ENCODE data around the gene APC2. TPM values are rescaled to one million over a fixed set of nuclear protein-coding genes. Genes with fewer than 3 reads are reported as not detected.

The APC2 gene
- total RNA-seq, 2 donors from 2014 or later = 0.38 to 0.57 TPM

DNA sequence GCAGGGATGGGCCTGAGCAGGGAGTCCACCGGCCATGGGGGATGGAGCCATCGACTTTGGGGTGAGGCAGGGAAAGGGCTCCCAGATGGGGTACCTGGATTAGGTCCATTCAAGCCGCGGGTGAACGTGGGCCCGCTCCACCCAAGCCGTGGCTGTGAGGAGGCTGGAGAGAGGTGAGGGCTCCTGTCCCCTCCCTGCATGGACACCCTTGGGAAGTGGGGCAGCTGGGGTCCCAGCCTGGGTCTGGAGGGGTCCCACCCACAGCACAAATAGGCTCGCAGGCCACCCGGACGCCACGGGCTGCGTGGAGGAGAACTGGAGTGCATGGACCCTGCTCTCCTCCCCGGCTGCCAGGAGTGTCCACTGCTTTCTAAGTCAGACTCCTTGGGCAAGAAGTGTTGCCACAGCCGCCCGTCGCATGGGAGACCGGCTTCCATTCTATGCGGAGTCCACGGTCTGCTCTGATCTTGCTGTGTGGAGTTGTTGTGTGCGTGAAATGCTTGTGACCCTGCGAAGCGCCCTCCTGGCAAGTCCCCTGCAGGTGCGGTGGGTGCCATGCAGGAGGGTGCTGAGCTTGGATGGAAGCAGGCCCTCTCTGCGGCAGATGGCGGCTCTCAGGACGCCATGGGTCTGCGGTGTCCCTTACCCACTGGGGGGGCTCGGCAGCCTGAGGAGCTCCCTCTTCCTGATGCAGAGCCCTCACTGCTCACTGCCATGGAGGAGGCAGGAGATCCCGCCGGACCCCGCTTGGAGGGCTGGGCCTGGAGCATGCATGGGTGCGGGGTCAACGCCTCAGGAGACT lies 40.5 kb upstream of the APC2 start:
- peak overlapping the region; percentile 93 for H3K4me3 ChIP-seq (ENCODE audit: low read length)
- peak overlapping the region; percentile 83 for H3K9ac ChIP-seq (ENCODE audit: extremely low read depth, low read length, poor library complexity, severe bottlenecking)
- Mint-ChIP-seq H3K4me1 (peaks cover 23% of the 10 kb centered on the region), H3K27ac (peak overlapping the region; percentile 88), H3K4me3 (peak overlapping the region; percentile 89), H3K36me3 (ENCODE audit: low read depth) (peaks cover 22% of the 10 kb centered on the region), H3K9me3 (no peaks in the 10 kb centered on the region), H3K27me3 (ENCODE audit: insufficient read depth) (no peaks in the 10 kb centered on the region)
- no peaks in the 10 kb centered on the region for H3K27me3 ChIP-seq (ENCODE audit: control insufficient read depth, insufficient read depth, low read length, poor library complexity, severe bottlenecking)
- DNase-seq = no peak
- H3K4me1 ChIP-seq (ENCODE audit: control insufficient read depth, insufficient read depth, low read length) = peaks cover 7% of the 10 kb centered on the region
- H3K27ac ChIP-seq (ENCODE audit: low read depth, low read length) = no peak overlapping the region
- TF ChIP-seq, protein P1, sequence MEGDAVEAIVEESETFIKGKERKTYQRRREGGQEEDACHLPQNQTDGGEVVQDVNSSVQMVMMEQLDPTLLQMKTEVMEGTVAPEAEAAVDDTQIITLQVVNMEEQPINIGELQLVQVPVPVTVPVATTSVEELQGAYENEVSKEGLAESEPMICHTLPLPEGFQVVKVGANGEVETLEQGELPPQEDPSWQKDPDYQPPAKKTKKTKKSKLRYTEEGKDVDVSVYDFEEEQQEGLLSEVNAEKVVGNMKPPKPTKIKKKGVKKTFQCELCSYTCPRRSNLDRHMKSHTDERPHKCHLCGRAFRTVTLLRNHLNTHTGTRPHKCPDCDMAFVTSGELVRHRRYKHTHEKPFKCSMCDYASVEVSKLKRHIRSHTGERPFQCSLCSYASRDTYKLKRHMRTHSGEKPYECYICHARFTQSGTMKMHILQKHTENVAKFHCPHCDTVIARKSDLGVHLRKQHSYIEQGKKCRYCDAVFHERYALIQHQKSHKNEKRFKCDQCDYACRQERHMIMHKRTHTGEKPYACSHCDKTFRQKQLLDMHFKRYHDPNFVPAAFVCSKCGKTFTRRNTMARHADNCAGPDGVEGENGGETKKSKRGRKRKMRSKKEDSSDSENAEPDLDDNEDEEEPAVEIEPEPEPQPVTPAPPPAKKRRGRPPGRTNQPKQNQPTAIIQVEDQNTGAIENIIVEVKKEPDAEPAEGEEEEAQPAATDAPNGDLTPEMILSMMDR (conservative IDR thresholded peaks at IDR 0.05) = no peak
- H3K9me3 ChIP-seq (ENCODE audit: control insufficient read depth, low read length) = no peaks in the 10 kb centered on the region
- peaks cover 19% of the 10 kb centered on the region for H3K36me3 ChIP-seq (ENCODE audit: control insufficient read depth, insufficient read depth, low read length)
- 88 to 92% methylated on average over 17 to 33 of the region's 33 CpGs for WGBS, 2 experiments (ENCODE audit: insufficient coverage in 1 of 2, insufficient read length in 1 of 2)

DNA sequence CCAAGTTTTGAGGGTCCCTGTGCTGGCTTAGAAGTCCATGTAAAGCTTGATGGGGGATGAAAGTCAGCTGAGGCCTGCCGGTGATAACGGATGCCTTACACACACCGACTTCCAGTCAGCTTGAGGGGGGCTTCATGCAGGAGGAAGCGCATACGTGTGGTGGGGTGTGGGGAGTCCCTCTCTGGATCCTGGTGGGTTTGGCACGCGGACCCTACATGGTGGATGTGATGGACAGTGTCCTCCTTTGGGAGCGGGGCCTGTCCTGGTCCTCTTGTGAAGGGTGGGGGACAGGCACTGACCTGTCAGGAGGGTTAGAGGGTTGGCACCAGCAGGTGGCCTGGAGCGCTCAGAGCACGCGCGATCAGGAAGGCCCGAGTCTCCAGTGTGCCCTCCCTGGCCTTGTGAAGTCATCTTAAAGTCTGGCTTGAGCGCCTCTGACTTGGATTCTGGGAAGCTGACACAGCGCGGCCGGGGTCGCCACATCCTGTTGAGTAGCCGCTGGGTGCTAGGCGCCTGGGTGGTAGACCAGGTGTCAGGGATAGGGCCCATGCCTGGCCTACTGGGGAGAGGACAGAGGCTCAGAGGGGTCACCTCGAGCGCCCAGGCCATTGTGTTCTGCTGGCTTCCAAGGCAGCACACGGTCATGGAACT lies 39.7 kb upstream of the APC2 start:
- Mint-ChIP-seq H3K27me3 (ENCODE audit: insufficient read depth) (no peaks in the 10 kb centered on the region), H3K9me3 (no peaks in the 10 kb centered on the region), H3K4me1 (peaks cover 28% of the 10 kb centered on the region), H3K4me3 (peak overlapping the region; percentile 89), H3K27ac (peak overlapping the region; percentile 74), H3K36me3 (ENCODE audit: low read depth) (peaks cover 24% of the 10 kb centered on the region)
- Histone ChIP-seq H3K27ac (ENCODE audit: low read depth, low read length) (no peak overlapping the region), H3K27me3 (ENCODE audit: control insufficient read depth, insufficient read depth, low read length, poor library complexity, severe bottlenecking) (no peaks in the 10 kb centered on the region), H3K9ac (ENCODE audit: extremely low read depth, low read length, poor library complexity, severe bottlenecking) (no peak overlapping the region), H3K9me3 (ENCODE audit: control insufficient read depth, low read length) (no peaks in the 10 kb centered on the region), H3K4me1 (ENCODE audit: control insufficient read depth, insufficient read depth, low read length) (peaks cover 7% of the 10 kb centered on the region), H3K4me3 (ENCODE audit: low read length) (no peak overlapping the region), H3K36me3 (ENCODE audit: control insufficient read depth, insufficient read depth, low read length) (peaks cover 19% of the 10 kb centered on the region)
- TF ChIP-seq, protein P1 (conservative IDR thresholded peaks at IDR 0.05) = no peak
- no peak for DNase-seq
- 96% methylated on average over 16 to 23 of the region's 23 CpGs for WGBS, 2 experiments (ENCODE audit: insufficient coverage in 1 of 2, insufficient read length in 1 of 2)

DNA sequence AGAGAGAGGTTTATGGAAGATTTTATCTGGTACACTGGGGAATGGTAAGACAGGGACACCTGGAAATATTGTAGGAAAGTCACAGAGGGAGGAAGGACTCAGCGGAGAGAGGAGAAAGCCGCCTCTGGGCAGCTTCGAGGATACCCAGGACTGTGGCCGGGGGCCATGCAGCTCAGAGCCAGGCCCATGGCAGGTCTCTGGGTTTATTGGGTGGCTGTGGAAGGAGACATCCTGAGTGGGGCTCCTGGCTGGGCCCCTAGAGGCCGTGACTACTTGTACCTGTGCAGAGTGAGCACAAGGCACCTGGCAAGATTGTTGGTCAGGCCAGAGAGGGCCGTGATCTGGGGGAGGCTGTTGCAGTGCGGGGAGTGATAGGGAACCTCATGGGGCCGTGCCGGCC lies 39.1 kb upstream of the APC2 start:
- DNase-seq = no peak
- no peak overlapping the region for H3K27ac ChIP-seq (ENCODE audit: low read depth, low read length)
- no peaks in the 10 kb centered on the region for H3K27me3 Mint-ChIP-seq (ENCODE audit: insufficient read depth)
- H3K4me3 Mint-ChIP-seq = peak overlapping the region; percentile 89
- peaks cover 19% of the 10 kb centered on the region for H3K36me3 ChIP-seq (ENCODE audit: control insufficient read depth, insufficient read depth, low read length)
- no peaks in the 10 kb centered on the region for H3K9me3 Mint-ChIP-seq
- H3K36me3 Mint-ChIP-seq (ENCODE audit: low read depth) = peaks cover 25% of the 10 kb centered on the region
- no peak overlapping the region for H3K4me3 ChIP-seq (ENCODE audit: low read length)
- 93 to 95% methylated on average over 8 to 9 of the region's 9 CpGs for WGBS, 2 experiments (ENCODE audit: insufficient coverage in 1 of 2, insufficient read length in 1 of 2)
- H3K27me3 ChIP-seq (ENCODE audit: control insufficient read depth, insufficient read depth, low read length, poor library complexity, severe bottlenecking) = no peaks in the 10 kb centered on the region
- H3K9ac ChIP-seq (ENCODE audit: extremely low read depth, low read length, poor library complexity, severe bottlenecking) = no peak overlapping the region
- peaks cover 7% of the 10 kb centered on the region for H3K4me1 ChIP-seq (ENCODE audit: control insufficient read depth, insufficient read depth, low read length)
- peak overlapping the region; percentile 74 for H3K27ac Mint-ChIP-seq
- TF ChIP-seq, protein P1 (conservative IDR thresholded peaks at IDR 0.05) = no peak
- no peaks in the 10 kb centered on the region for H3K9me3 ChIP-seq (ENCODE audit: control insufficient read depth, low read length)
- peaks cover 32% of the 10 kb centered on the region for H3K4me1 Mint-ChIP-seq

Measured in endodermal cell (in vitro differentiated cells).